ENCODE measurements around the gene EMC9. TPM values are rescaled to one million over a fixed set of nuclear protein-coding genes. Genes with fewer than 3 reads are reported as not detected.

The EMC9 gene
- total and polyA plus RNA-seq, 2 experiments from 2014 or later, result 13.8 to 34.1 TPM

DNA sequence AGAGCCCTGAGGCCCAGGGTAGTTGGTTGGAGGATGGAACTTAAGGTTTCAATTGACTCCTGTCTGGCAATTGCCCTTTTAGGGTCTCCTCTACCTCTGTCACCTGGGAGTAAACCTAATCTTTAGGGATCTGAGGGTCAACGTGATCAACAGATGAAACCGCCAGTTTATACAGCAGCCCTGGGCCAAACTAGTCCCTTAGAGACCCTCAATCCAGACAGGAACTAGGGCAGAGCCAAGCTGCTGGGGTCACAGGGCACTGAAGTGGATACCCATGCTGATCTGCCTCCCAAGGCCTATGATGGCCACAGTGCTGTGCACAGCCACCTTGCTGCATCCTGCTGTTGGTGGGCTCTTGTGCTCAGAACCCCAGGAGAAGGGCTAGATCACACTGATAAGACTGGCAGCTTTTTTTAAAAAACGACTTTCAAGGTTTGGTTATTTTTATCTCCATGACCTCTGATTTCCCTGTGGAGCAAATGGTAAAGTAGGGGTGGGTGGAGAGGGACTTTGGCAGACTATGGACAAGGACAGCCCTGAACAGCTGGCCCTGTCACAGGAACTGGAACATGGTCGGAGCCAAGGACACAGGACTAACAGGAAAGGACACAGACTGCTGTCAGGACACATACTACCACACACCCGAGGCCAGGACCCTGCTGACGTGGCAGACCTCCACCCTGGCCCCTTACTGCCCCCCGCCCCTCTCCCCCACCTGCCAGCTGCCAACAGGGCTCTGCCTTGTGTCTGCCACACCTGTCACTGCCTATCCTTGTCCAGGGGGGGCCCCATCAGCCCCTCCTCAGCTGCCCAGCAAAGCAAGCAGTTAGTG is 10.5 kb downstream of the EMC9 start:
- Histone ChIP-seq H3K9me3 (ENCODE audit: low read depth) (no peaks in the 10 kb centered on the region), H3K4me3 (no peak overlapping the region), H2AFZ (no peak overlapping the region), H3K36me3 (replicated peaks; ENCODE audit: insufficient read depth, low read depth) (no peaks in the 10 kb centered on the region), H4K20me1 (ENCODE audit: insufficient read depth, poor library complexity, severe bottlenecking) (no peaks in the 10 kb centered on the region), H3K79me2 (no peaks in the 10 kb centered on the region), H3K4me1 (ENCODE audit: insufficient read depth) (no peaks in the 10 kb centered on the region), H3K9me2 (replicated peaks; ENCODE audit: insufficient read depth) (no peaks in the 10 kb centered on the region), H3K27ac (no peak overlapping the region), H3K4me2 (no peak overlapping the region), H3K27me3 (no peaks in the 10 kb centered on the region)
- WGBS (ENCODE audit: low lambda C conversion rate, missing lambda C conversion rate), result 64% methylated on average over 7 of the region's 7 CpGs
- TF ChIP-seq, protein P1, sequence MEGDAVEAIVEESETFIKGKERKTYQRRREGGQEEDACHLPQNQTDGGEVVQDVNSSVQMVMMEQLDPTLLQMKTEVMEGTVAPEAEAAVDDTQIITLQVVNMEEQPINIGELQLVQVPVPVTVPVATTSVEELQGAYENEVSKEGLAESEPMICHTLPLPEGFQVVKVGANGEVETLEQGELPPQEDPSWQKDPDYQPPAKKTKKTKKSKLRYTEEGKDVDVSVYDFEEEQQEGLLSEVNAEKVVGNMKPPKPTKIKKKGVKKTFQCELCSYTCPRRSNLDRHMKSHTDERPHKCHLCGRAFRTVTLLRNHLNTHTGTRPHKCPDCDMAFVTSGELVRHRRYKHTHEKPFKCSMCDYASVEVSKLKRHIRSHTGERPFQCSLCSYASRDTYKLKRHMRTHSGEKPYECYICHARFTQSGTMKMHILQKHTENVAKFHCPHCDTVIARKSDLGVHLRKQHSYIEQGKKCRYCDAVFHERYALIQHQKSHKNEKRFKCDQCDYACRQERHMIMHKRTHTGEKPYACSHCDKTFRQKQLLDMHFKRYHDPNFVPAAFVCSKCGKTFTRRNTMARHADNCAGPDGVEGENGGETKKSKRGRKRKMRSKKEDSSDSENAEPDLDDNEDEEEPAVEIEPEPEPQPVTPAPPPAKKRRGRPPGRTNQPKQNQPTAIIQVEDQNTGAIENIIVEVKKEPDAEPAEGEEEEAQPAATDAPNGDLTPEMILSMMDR (IDR thresholded peaks at IDR 0.05; ENCODE audit: poor library complexity), result no peak
- TF ChIP-seq EZH2phosphoT487 (IDR thresholded peaks at IDR 0.05; ENCODE audit: low read depth, severe bottlenecking, unreplicated experiment) (no peak), EZH2 (IDR thresholded peaks at IDR 0.05; ENCODE audit: borderline replicate concordance) (no peak)
- DNase-seq (ENCODE audit: low spot score), result no peak

DNA sequence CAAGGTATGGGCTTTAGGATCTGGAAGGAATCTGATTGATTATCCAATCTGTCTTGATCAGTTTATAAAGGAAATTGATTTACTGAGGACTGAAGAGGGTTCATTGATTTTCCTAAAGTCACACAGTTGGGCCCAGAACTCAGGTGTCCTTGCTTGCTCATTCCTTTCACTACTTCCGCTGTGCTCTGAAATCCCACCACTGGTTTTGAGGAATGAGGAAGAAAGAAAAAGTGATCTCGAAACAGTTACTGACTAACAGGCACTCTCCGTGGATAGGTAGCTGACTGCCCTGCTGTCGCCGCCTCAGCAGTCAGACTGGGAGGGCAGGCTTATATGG is 11.0 kb downstream of the EMC9 start, which contains the start of gene FITM1:
Gene FITM1, plus strand, starts transcription at position 280 of the 337 bp plus-strand sequence. CDS start 905 bp downstream, outside the sequence.
- Histone ChIP-seq H3K9me3 (ENCODE audit: low read depth) (no peaks in the 10 kb centered on the region), H2AFZ (no peak within 1 kb of the TSS), H3K79me2 (no peaks in the 10 kb centered on the region), H3K36me3 (replicated peaks; ENCODE audit: insufficient read depth, low read depth) (no peaks in the 10 kb centered on the region), H4K20me1 (ENCODE audit: insufficient read depth, poor library complexity, severe bottlenecking) (no peaks in the 10 kb centered on the region), H3K4me2 (no peak within 1 kb of the TSS), H3K9me2 (replicated peaks; ENCODE audit: insufficient read depth) (no peaks in the 10 kb centered on the region), H3K27ac (no peak within 1 kb of the TSS), H3K4me3 (no peak within 1 kb of the TSS), H3K4me1 (ENCODE audit: insufficient read depth) (no peaks in the 10 kb centered on the region), H3K27me3 (no peaks in the 10 kb centered on the region)
- DNase-seq (ENCODE audit: low spot score), result no peak
- WGBS (ENCODE audit: low lambda C conversion rate, missing lambda C conversion rate), result 81% methylated on average over 5 of the region's 5 CpGs
- TF ChIP-seq EZH2phosphoT487 (IDR thresholded peaks at IDR 0.05; ENCODE audit: low read depth, severe bottlenecking, unreplicated experiment), result no peak
- TF ChIP-seq, protein P1 (IDR thresholded peaks at IDR 0.05; ENCODE audit: poor library complexity), result no peak
- TF ChIP-seq EZH2 (IDR thresholded peaks at IDR 0.05; ENCODE audit: borderline replicate concordance), result no peak

DNA sequence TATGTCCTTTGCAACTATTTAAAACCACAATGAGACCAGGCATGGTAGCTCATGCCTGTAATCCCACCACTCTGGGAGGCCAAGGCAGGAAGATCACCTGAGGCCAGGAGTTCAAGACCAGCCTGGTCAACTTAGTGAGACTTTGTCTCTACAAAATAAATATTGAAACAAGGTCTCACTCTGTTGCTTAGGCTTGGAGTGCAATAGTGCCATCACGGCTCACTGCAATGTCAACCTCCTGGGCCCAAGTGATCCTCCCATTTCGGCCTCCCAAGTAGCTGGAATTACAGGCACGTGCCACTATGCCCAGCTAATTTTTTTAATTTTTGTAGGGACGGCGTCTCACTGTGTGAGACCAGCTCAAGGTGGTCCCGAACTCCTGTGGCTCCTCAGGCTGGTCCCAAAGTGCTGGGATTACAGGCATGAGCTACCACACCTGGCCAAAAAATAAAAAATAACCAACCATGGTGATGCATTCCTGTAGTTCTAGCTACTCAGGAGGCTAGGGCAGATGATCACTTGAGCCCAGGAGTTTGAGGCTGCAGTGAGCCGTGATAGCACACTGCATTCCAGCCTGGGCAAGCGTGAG is 11.9 kb downstream of the EMC9 start:
- no peak overlapping the region for H2AFZ ChIP-seq
- WGBS (ENCODE audit: low lambda C conversion rate, missing lambda C conversion rate), result 88% methylated on average over 8 of the region's 8 CpGs

More for the DNA sequence above, 11.9 kb downstream of the EMC9 start:
- H3K27me3 ChIP-seq, result no peaks in the 10 kb centered on the region
- no peak overlapping the region for H3K4me2 ChIP-seq
- H3K4me3 ChIP-seq, result no peak overlapping the region
- H3K36me3 ChIP-seq (replicated peaks; ENCODE audit: insufficient read depth, low read depth), result no peaks in the 10 kb centered on the region
- no peaks in the 10 kb centered on the region for H3K9me2 ChIP-seq (replicated peaks; ENCODE audit: insufficient read depth)
- no peak for DNase-seq (ENCODE audit: low spot score)
- no peak overlapping the region for H3K27ac ChIP-seq
- H3K4me1 ChIP-seq (ENCODE audit: insufficient read depth), result no peaks in the 10 kb centered on the region
- H4K20me1 ChIP-seq (ENCODE audit: insufficient read depth, poor library complexity, severe bottlenecking), result no peaks in the 10 kb centered on the region
- TF ChIP-seq EZH2 (IDR thresholded peaks at IDR 0.05; ENCODE audit: borderline replicate concordance) (no peak), EZH2phosphoT487 (IDR thresholded peaks at IDR 0.05; ENCODE audit: low read depth, severe bottlenecking, unreplicated experiment) (no peak)
- TF ChIP-seq, protein P1 (IDR thresholded peaks at IDR 0.05; ENCODE audit: poor library complexity), result no peak
- no peaks in the 10 kb centered on the region for H3K79me2 ChIP-seq
- no peaks in the 10 kb centered on the region for H3K9me3 ChIP-seq (ENCODE audit: low read depth)
